Caco-2 (cell line): ENCODE results near the gene MRFAP1L1. TPM values are rescaled to one million over a fixed set of nuclear protein-coding genes. Genes with fewer than 3 reads are reported as not detected.

Experiments
- BruUV-seq: library from RNA; stranded (reverse); fragments of 400-500 nt; replicated peaks from 2 replicates; lab custom pipeline; 2021; lab: Mats Ljungman, UMichigan
- CTCF ChIA-PET: fragments of 300-600 bp; sonication (Branson Sonifier 250); formaldehyde crosslinking; loops from one replicate; lab custom pipeline; 2022; ENCODE audit warnings: antibody characterized with exemption; lab: Charles Lee
- POLR2A ChIA-PET: fragments of 300-600 bp; sonication (Branson Sonifier 250); formaldehyde crosslinking; loops from one replicate; lab custom pipeline; 2022; ENCODE audit warnings: antibody characterized with exemption; lab: Charles Lee
- DNase-seq, 2 experiments: peaks; one replicate each; pipeline versions ENCODE4 v3.0.0 to v3.0.0-alpha.2; 2020 to 2022
- H3K27me3 ChIP-seq: replicated peaks from 2 replicates; pipeline ENCODE4 v1.6.0; 2011; ENCODE audit warnings: low read length; ENCODE audit not compliant: control insufficient read depth, insufficient read depth
- H3K36me3 ChIP-seq: 2 replicates; pipeline ENCODE4 v1.5.1; 2011; ENCODE audit warnings: low read length; ENCODE audit not compliant: control insufficient read depth, insufficient read depth
- H3K4me1 ChIP-seq: fragments of 250-450 bp; sonication (Bioruptor Pico); 2 replicates; pipeline ENCODE4 v1.5.1; 2020; ENCODE audit warnings: mild to moderate bottlenecking
- H3K4me3 ChIP-seq: 2 replicates; pipeline ENCODE4 v1.5.1; 2011; ENCODE audit warnings: low read depth, mild to moderate bottlenecking, control low read depth, low read length
- H3K9me3 ChIP-seq: fragments of 250-450 bp; sonication (Bioruptor Pico); 2 replicates; pipeline ENCODE4 v1.5.1; 2020; ENCODE audit warnings: mild to moderate bottlenecking, moderate library complexity
- H3K27ac Mint-ChIP-seq: one replicate; pipeline ENCODE4 v1.8.0; 2022; ENCODE audit warnings: mixed read lengths; ENCODE audit not compliant: unreplicated experiment
- H3K27me3 Mint-ChIP-seq: one replicate; pipeline ENCODE4 v1.8.0; 2022; ENCODE audit warnings: mixed read lengths; ENCODE audit not compliant: insufficient read depth, unreplicated experiment
- H3K36me3 Mint-ChIP-seq: one replicate; pipeline ENCODE4 v1.8.0; 2022; ENCODE audit warnings: mild to moderate bottlenecking, mixed read lengths; ENCODE audit not compliant: insufficient read depth, unreplicated experiment
- H3K4me1 Mint-ChIP-seq: one replicate; pipeline ENCODE4 v1.8.0; 2022; ENCODE audit warnings: low read depth, mixed read lengths; ENCODE audit not compliant: unreplicated experiment
- H3K4me3 Mint-ChIP-seq: one replicate; pipeline ENCODE4 v1.8.0; 2022; ENCODE audit warnings: mild to moderate bottlenecking, moderate library complexity, mixed read lengths; ENCODE audit not compliant: unreplicated experiment
- H3K9me3 Mint-ChIP-seq: one replicate; pipeline ENCODE4 v1.8.0; 2022; ENCODE audit warnings: mixed read lengths; ENCODE audit not compliant: unreplicated experiment
- intact Hi-C: fragments of 100-400 bp; cut with micrococcal nuclease; formaldehyde crosslinking; loops from one replicate; pipeline ENCODE4 v1.10.0; 2022; ENCODE audit not compliant: unreplicated experiment
- total RNA-seq: library from RNA; stranded (reverse); gene quantifications from 2 replicates; pipeline ENCODE4 v1.2.3, GENCODE V29; 2022
- TF ChIP-seq, protein P1 (sequence below), 2 experiments: fragments of 200-600 bp in 1 of 2; IDR thresholded peaks; 1 replicate in 1 of 2; 2 replicates in 1 of 2; pipeline versions ENCODE4 v1.5.1 to v1.8.0; 2011 to 2022; ENCODE audit warnings: antibody characterized with exemption in 1 of 2, control low read depth in 1 of 2, inconsistent platforms in 1 of 2, low read depth in 1 of 2, low read length in 1 of 2, mild to moderate bottlenecking in 1 of 2, moderate library complexity in 1 of 2; ENCODE audit not compliant: insufficient read depth in 1 of 2, severe bottlenecking in 1 of 2, unreplicated experiment in 1 of 2

MRFAP1L1 gene
- total RNA-seq, 1 experiment from 2014 or later, result 47.5 TPM

GRCh38 chr4:6695660-6696610 lies 13.7 kb downstream of the MRFAP1L1 start:
- Histone ChIP-seq H3K9me3 (no peaks in the 10 kb centered on the region), H3K27me3 (no peaks in the 10 kb centered on the region), H3K4me1 (peaks cover 40% of the 10 kb centered on the region), H3K36me3 (no peaks in the 10 kb centered on the region), H3K4me3 (no peak overlapping the region)
- Mint-ChIP-seq H3K4me3 (peak overlapping the region; percentile 77), H3K9me3 (no peaks in the 10 kb centered on the region), H3K36me3 (peaks cover 26% of the 10 kb centered on the region), H3K27ac (peak overlapping the region; percentile 92), H3K4me1 (peaks cover 42% of the 10 kb centered on the region), H3K27me3 (no peaks in the 10 kb centered on the region)
- TF ChIP-seq, protein P1, sequence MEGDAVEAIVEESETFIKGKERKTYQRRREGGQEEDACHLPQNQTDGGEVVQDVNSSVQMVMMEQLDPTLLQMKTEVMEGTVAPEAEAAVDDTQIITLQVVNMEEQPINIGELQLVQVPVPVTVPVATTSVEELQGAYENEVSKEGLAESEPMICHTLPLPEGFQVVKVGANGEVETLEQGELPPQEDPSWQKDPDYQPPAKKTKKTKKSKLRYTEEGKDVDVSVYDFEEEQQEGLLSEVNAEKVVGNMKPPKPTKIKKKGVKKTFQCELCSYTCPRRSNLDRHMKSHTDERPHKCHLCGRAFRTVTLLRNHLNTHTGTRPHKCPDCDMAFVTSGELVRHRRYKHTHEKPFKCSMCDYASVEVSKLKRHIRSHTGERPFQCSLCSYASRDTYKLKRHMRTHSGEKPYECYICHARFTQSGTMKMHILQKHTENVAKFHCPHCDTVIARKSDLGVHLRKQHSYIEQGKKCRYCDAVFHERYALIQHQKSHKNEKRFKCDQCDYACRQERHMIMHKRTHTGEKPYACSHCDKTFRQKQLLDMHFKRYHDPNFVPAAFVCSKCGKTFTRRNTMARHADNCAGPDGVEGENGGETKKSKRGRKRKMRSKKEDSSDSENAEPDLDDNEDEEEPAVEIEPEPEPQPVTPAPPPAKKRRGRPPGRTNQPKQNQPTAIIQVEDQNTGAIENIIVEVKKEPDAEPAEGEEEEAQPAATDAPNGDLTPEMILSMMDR (IDR thresholded peaks at IDR 0.05; ENCODE audit: insufficient read depth in 1 of 2, low read depth in 1 of 2, low read length in 1 of 2, severe bottlenecking in 1 of 2, unreplicated experiment in 1 of 2), result peak in 1 of 2 experiments; percentile 18
- POLR2A ChIA-PET, result interaction anchor here (2.1 kb wide), 1 partner anchor 22 kb away, joined by 7 read pairs; a partner anchor contains a TSS
- peak; percentile 92 to 94 for DNase-seq
- no TSS peak for BruUV-seq
- CTCF ChIA-PET, result interaction anchor here (1.4 to 1.6 kb wide), 4 partner anchors 12 to 121 kb away, joined by 4 to 12 read pairs (median 5); partner anchors contain the start of gene MAN2B2
- intact Hi-C loops, result loop anchor here (1.0 to 2.0 kb wide), 3 partner anchors 13 to 56 kb away; partner anchors contain the start of genes MRFAP1 and MRFAP1L1

- Histone ChIP-seq H3K4me1 (peaks cover 51% of the 10 kb centered on the region), H3K4me3 (peak overlapping the region; percentile 24), H3K9me3 (no peaks in the 10 kb centered on the region), H3K27me3 (no peaks in the 10 kb centered on the region), H3K36me3 (no peaks in the 10 kb centered on the region)
- Mint-ChIP-seq H3K4me3 (peak overlapping the region; percentile 77), H3K36me3 (peaks cover 29% of the 10 kb centered on the region), H3K27me3 (no peaks in the 10 kb centered on the region), H3K9me3 (no peaks in the 10 kb centered on the region), H3K4me1 (peaks cover 47% of the 10 kb centered on the region), H3K27ac (peak overlapping the region; percentile 92)
- intact Hi-C loops, result loop anchor here (2.0 kb wide), 1 partner anchor 14 kb away; the partner anchor contains the start of gene MRFAP1L1
- TSS peak; percentile 65 for BruUV-seq
- DNase-seq, result no peak
- ChIA-PET POLR2A (interaction anchor here (2.1 kb wide), 1 partner anchor 21 kb away, joined by 7 read pairs; a partner anchor contains a TSS), CTCF (no interaction called here)
- TF ChIP-seq, protein P1 (IDR thresholded peaks at IDR 0.05; ENCODE audit: insufficient read depth in 1 of 2, low read depth in 1 of 2, low read length in 1 of 2, severe bottlenecking in 1 of 2, unreplicated experiment in 1 of 2), result no peak
Measured at GRCh38 chr4:6694177-6694901, 15.3 kb downstream of the MRFAP1L1 start.
